ENCODE data around the gene SLC29A3. TPM values are rescaled to one million over a fixed set of nuclear protein-coding genes. Genes with fewer than 3 reads are reported as not detected.

SLC29A3 gene
- total and polyA plus RNA-seq, 2 of the 8 experiments (the other 6 are each of a cell fraction or from before 2014, with no cell fraction given) = 14.0 to 24.6 TPM

- H3K36me3 ChIP-seq (ENCODE audit: control insufficient read depth in 2 of 4, insufficient read depth in 4 of 4, low read length in 3 of 4) = peaks cover 10 to 52% (median 30%) of the 10 kb centered on the region in 4 experiments; a peak in 7 of 8 replicates
- H3K9ac ChIP-seq (replicated peaks in 1 of 4; ENCODE audit: extremely low read depth in 1 of 4, low read depth in 3 of 4, low read length in 3 of 4) = no peak overlapping the region
- H3K4me2 ChIP-seq (ENCODE audit: insufficient read depth in 1 of 2, low read depth in 2 of 2, low read length in 2 of 2) = no peak overlapping the region
- no peak overlapping the region for H2BK120ac ChIP-seq (replicated peaks; ENCODE audit: low read depth, low read length)
- H4K91ac ChIP-seq (replicated peaks; ENCODE audit: insufficient read length, low read length) = no peak overlapping the region
- H3K27me3 ChIP-seq (replicated peaks in 1 of 4; ENCODE audit: control insufficient read depth in 3 of 4, extremely low read depth in 1 of 4, insufficient read depth in 3 of 4, low read length in 3 of 4) = no peaks in the 10 kb centered on the region
- no peaks in the 10 kb centered on the region for H3K4me1 ChIP-seq (replicated peaks in 1 of 4; ENCODE audit: control insufficient read depth in 3 of 4, insufficient read depth in 4 of 4, low read length in 3 of 4)
- CTCF ChIA-PET (ENCODE audit: partially characterized antibody) = interaction anchor here (1.1 to 5.3 kb wide), 8 partner anchors 9 to 389 kb away, joined by 3 to 35 read pairs (median 8); no protein-coding TSS in a partner anchor
- no peak overlapping the region for H4K5ac ChIP-seq (ENCODE audit: insufficient read length, low read depth, low read length)
- DNase-seq (ENCODE audit: low read depth in 1 of 2, low spot score in 2 of 2) (no peak), FAIRE-seq (no peak)
- H3K56ac ChIP-seq (replicated peaks; ENCODE audit: insufficient read length, low read depth, low read length) = no peak overlapping the region
- H3K27ac ChIP-seq (ENCODE audit: low read depth, low read length) = no peak overlapping the region
- no peak overlapping the region for H2BK12ac ChIP-seq (ENCODE audit: low read depth, low read length)
- WGBS, 2 experiments (ENCODE audit: extremely low coverage in 1 of 2, insufficient coverage in 1 of 2, insufficient read length in 1 of 2, insufficient replicate concordance in 2 of 2, low coverage in 1 of 2, low lambda C conversion rate in 2 of 2, missing lambda C conversion rate in 1 of 2) = 86% methylated on average over 10 of the region's 10 CpGs; no CpG with 5 or more reads in 1 of the 2 experiments
- H3K4ac ChIP-seq (replicated peaks; ENCODE audit: insufficient read length, low read depth, low read length) = no peak overlapping the region
- no peak overlapping the region for H4K8ac ChIP-seq (ENCODE audit: extremely low read depth, insufficient read depth, low read length)
- H2AK5ac ChIP-seq (ENCODE audit: low read depth, low read length) = no peak overlapping the region
- peaks cover 3 to 6% of the 10 kb centered on the region in 2 experiments for H4K20me1 ChIP-seq (replicated peaks in 1 of 2; ENCODE audit: control insufficient read depth in 1 of 2, insufficient read depth in 2 of 2, low read length in 2 of 2)
- no peak overlapping the region for H3K4me3 ChIP-seq (ENCODE audit: extremely low read depth in 1 of 4, insufficient read depth in 2 of 4, low read depth in 3 of 4, low read length in 4 of 4)
- H3K18ac ChIP-seq (ENCODE audit: extremely low read depth, low read length) = no peak overlapping the region
- H2AFZ ChIP-seq (ENCODE audit: low read length) = no peak overlapping the region
- no peak overlapping the region for H3K23ac ChIP-seq (ENCODE audit: insufficient read length)
- no peaks in the 10 kb centered on the region for H3K79me1 ChIP-seq (ENCODE audit: low read depth, low read length)
- no peaks in the 10 kb centered on the region for H3K9me3 ChIP-seq (ENCODE audit: insufficient read depth in 2 of 2, low read depth in 1 of 2, low read length in 1 of 2)
- H2BK20ac ChIP-seq (ENCODE audit: low read length) = no peak overlapping the region
- no peak overlapping the region for H3K14ac ChIP-seq (ENCODE audit: insufficient read length)
- no peak overlapping the region for H2BK5ac ChIP-seq (ENCODE audit: low read depth, low read length)
- H2BK15ac ChIP-seq (ENCODE audit: low read length) = no peak overlapping the region
- no peaks in the 10 kb centered on the region for H3K79me2 ChIP-seq (ENCODE audit: control insufficient read depth in 1 of 2, insufficient read depth in 2 of 2, low read length in 2 of 2)
- H3K23me2 ChIP-seq (ENCODE audit: low read depth, low read length) = no peaks in the 10 kb centered on the region
- POLR2A ChIA-PET (ENCODE audit: partially characterized antibody) = interaction anchor here (1.0 to 1.2 kb wide), 2 partner anchors 9 to 16 kb away, joined by 3 to 4 read pairs; no protein-coding TSS in a partner anchor
- TF ChIP-seq TCF12 (IDR thresholded peaks at IDR 0.05; ENCODE audit: low read depth, low read length) = no peak
- no peak for TF ChIP-seq JUND (IDR thresholded peaks at IDR 0.05; ENCODE audit: low read length)
- TF ChIP-seq KDM5A (IDR thresholded peaks at IDR 0.05; ENCODE audit: low read length) = no peak
- TF ChIP-seq RFX5 (IDR thresholded peaks at IDR 0.05; ENCODE audit: borderline replicate concordance, low read depth, low read length) = no peak
- no peak for TF ChIP-seq CHD1 (IDR thresholded peaks at IDR 0.05; ENCODE audit: low read depth, low read length)
- no peak for TF ChIP-seq E2F6 (IDR thresholded peaks at IDR 0.05)
- no peak for TF ChIP-seq CHD2 (IDR thresholded peaks at IDR 0.05; ENCODE audit: low read length)
- TF ChIP-seq, protein P1, sequence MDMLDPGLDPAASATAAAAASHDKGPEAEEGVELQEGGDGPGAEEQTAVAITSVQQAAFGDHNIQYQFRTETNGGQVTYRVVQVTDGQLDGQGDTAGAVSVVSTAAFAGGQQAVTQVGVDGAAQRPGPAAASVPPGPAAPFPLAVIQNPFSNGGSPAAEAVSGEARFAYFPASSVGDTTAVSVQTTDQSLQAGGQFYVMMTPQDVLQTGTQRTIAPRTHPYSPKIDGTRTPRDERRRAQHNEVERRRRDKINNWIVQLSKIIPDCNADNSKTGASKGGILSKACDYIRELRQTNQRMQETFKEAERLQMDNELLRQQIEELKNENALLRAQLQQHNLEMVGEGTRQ (IDR thresholded peaks at IDR 0.05; ENCODE audit: low read length) = no peak
- no peak for TF ChIP-seq RAD21 (IDR thresholded peaks at IDR 0.05 in 1 of 2, conservative IDR thresholded peaks at IDR 0.05 in 1 of 2; ENCODE audit: low read depth in 2 of 2, low read length in 2 of 2)
- no peak for TF ChIP-seq NRF1 (IDR thresholded peaks at IDR 0.05; ENCODE audit: low read depth, low read length)
- no peak for TF ChIP-seq JUN (IDR thresholded peaks at IDR 0.05; ENCODE audit: low read depth, low read length)
Observed at GRCh38 chr10:71292624-71293445, 26.2 kb upstream of the SLC29A3 start.

Measured in H1 (cell line).